AML-193 (cell line): Measurements from ENCODE around the gene MAGI2.
A peak's percentile ranks its signal among the peaks of the same experiment; 100 is the strongest.
"Not testable (repeated sequence)": the region's sequence is repeated elsewhere in the genome, so short reads cannot be mapped to it uniquely, and the experiment has no call there.

ENCODE experiments used
- DNase-seq, 2 experiments: peaks; one replicate each; lab custom pipeline; 2025; lab: John Stamatoyannopoulos, UW

Gene MAGI2

GRCh38 chr7:78024591-78024990, 1428.9 kb downstream of the MAGI2 start:
- DNase-seq: no peak

DNA sequence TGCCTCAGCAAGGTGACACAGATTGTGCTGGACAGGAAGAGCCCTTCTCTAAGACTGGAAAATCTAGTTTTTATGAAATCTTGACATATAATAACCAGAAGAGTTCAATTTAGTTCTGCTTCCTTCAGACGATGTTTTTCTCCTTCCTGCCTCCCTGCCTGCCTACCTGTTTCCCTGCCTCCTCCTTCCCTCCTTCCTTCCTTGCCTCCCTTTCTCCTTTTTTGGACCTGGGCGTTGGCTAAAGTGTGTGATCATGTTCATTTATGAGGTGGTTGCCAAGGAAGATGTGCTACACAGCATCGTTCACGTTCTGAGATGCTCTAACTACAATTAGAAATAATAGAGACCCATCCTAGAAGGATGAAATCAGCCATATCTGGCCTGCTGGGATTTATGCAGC, 1430.3 kb downstream of the MAGI2 start:
- DNase-seq: no peak

- DNase-seq: no peak
Measured at GRCh38 chr7:78022165-78022564, 1431.3 kb downstream of the MAGI2 start.

DNA sequence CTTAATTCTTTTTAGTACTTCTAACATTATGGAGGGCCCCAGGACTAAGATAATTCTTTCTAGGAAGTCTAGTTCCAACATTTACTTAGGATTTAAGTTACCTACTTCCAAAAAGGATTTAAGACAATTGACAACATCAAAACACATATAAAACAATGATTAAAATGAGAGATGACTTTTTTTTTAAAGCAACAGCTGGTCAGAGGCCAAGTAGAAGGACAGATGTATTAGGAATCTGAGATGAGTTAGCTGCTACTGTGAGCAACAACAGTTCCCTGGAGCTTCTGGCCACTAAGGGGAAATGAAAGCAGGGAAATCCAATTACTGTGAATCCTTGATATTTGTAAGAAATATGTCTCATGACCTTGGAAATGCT, 1432.6 kb downstream of the MAGI2 start:
- no peak for DNase-seq

DNA sequence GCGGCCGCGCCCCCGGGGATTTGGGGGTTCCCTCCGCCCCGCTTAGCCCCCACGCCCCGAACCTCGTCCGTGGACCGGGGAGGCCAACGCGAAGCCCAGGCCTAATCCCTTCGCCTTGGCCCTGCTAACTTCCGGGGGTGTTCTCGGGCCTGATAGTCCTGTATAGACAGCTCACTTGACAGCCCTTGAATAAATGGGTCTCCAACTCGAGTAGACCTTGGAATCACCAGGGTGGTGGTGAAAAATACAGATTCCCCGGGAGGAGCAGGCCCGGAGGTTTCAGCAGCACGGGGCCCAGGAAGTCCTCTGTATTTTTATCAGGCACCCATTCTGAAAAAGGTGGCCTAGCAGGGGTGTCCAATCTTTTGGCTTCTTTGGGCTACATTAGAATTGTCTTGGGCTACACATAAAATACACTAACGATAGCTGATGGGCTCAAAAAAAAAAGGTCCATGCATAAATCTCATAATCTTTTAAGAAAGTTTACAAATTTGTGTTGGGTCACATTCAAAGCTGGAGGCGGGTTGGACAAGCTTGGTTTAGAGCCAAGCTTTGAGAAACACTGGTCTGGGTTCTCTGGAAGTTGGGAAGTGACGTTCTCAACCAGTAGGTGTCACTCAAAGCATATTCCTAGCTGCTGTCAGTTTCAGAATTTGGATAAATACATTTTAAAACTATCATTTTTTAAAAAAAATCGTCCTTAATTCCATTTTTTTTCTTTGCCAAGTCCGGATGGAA, 1433.2 kb downstream of the MAGI2 start:
- peak; percentile 19 to 30 for DNase-seq

GRCh38 chr7:78019447-78020135, 1433.9 kb downstream of the MAGI2 start:
- no peak for DNase-seq

DNA sequence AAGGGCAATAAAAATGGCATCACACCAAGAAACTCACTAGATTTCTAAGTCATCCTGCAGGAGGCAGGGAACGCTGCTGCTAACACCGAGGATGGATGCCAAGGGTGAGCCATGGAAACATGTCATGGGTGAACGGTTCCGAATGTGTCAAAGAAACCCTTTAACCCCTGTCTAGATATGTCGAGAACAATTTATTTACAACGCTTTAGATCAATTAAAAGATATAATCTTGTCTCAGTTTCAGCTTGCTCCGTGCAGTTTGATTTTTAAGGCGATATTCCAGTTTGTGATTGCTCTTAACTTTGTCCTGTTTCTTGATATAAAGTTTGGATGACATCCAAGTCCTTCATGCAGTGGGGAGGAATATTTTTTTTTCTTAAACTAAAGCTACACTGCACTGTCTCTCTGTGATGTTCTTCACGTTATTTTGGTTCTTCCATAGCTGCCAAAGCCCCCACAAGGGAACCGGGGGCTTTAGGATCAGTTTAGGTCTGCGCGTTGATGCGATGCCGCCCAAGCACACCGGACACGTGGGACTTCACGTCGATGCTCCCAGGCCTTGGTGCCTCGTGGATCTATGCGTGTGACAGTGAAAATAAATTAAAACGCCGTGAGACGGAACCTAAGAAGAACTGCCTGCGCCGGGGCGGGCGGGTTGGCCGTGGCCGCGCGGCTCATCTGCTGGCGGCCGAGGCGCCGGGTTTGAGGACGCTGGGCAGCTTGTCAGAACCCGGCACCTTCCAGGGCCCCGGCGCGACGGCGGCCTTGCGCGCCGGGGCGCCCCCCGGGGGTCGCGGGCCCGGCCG, 1434.6 kb downstream of the MAGI2 start:
- no peak for DNase-seq

GRCh38 chr7:78017591-78018100, 1435.8 kb downstream of the MAGI2 start:
- DNase-seq: no peak

- no peak for DNase-seq
Measured at GRCh38 chr7:78015574-78016260, 1437.8 kb downstream of the MAGI2 start.

DNA sequence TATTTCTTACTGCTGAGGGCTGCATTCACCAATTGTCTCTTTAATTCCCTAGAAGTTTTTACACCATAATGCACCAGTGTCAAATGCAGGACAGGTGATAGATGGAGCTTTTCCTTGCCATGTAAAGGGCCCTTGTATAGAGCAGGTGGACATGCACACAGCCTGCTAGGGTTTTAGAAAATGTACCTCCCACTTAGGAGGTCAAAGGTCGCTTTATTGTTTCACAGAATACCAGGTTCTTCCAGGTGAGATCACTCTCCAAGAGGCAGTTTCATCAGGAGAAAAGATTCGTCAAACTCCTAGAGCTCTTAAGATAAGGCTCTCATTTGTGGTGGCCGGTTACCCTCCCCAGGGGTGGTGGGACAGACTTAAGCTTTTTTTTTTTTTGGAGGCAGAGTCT, 1439.1 kb downstream of the MAGI2 start:
- DNase-seq: no peak

GRCh38 chr7:78013386-78013785, 1440.1 kb downstream of the MAGI2 start:
- DNase-seq: no peak

GRCh38 chr7:78011642-78012041, 1441.8 kb downstream of the MAGI2 start:
- DNase-seq: no peak

GRCh38 chr7:78007231-78007630, 1446.2 kb downstream of the MAGI2 start:
- DNase-seq: no peak

DNA sequence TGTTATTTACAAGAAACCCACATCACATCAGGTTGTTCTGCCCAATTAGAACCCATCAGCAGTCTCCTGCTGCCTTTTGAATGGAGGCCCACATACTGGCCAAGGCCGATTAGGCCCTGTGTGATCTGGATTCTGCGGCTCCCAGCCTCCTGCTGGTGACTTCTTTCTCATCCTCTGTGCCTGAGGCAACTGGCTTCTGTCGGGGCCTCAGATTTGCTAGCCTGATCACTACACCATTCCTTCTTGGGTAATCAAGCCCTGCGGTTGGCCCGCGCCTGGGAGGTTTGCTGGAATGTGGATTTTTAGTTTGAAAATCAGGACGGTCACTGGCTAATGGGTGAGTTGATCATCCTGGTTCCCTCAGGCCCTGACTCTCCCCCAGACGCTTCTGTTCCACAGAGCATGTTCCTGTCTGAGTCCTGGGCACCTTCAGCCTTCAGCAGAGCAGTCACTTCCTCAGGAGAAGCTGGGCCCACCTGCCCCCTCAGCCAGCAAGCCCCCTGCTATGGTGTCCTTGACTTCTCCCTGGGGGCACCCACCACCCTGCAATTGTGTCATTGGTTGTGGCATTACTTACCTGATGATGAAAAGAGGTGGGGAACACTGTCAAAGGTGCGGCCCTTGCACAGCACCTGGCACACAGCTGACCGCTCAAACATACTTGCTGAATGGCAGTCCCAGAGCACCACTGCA, 1447.3 kb downstream of the MAGI2 start:
- no peak for DNase-seq

DNA sequence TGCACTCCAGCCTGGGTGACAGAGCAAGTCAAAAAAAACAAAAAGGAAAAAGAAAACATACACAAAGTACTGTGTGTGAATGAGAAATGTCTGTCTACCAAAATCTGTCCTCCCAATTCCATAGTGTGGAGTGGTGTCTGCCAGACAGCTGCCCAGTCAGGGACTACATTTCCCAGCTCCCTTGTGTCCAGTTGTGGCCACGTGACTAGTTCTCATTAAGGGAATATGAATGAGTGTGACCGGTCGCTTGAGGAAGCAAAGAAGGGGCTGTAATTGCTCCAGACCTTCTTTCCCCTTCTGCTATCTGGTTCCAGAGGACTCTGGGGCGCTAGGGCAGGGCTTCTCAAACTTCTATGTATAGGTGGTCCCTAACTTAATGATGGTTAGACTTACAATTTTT, 1450.8 kb downstream of the MAGI2 start:
- DNase-seq: no peak

- DNase-seq: no peak
Measured at GRCh38 chr7:78002021-78002420, 1451.4 kb downstream of the MAGI2 start.

DNA sequence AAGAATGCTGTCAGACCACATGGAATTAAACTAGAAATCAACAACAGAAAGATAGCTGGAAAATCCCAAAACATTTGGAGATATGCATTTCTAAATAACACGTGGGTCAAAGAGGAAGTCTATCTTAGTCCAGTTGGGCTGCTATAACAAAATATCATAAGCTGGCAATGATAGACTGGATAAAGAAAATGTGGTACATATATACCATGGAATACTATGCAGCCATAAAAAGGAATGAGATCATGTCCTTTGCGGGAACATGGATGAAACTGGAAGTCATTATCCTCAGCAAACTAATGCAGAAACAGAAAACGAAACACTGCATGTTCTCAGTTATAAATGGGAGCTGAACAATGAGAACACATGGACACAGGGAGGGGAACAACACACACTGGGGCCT, 1454.3 kb downstream of the MAGI2 start:
- not testable (repeated sequence) for DNase-seq

DNA sequence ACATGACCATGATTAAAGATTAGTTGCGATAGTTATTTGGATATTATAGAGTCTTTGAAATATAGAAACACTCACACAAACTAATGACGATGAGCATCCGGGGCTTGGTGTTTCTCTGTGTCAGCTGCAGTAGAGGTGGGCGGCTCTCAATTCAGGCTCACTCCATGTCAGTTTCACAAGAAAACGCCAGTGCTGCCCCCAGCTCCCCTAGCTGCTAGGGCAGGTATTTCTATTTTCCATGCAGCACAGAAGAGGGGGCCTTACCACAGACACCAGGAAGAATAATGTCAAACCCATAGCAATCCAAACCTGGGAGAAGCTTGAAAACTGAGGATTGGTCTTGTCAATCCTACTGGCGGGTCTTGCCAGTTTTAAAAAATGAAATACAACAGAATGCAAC, 1457.8 kb downstream of the MAGI2 start:
- no peak for DNase-seq

GRCh38 chr7:77993838-77994237, 1459.6 kb downstream of the MAGI2 start:
- no peak for DNase-seq

- no peak for DNase-seq
Measured at GRCh38 chr7:77991656-77992055, 1461.8 kb downstream of the MAGI2 start.

DNA sequence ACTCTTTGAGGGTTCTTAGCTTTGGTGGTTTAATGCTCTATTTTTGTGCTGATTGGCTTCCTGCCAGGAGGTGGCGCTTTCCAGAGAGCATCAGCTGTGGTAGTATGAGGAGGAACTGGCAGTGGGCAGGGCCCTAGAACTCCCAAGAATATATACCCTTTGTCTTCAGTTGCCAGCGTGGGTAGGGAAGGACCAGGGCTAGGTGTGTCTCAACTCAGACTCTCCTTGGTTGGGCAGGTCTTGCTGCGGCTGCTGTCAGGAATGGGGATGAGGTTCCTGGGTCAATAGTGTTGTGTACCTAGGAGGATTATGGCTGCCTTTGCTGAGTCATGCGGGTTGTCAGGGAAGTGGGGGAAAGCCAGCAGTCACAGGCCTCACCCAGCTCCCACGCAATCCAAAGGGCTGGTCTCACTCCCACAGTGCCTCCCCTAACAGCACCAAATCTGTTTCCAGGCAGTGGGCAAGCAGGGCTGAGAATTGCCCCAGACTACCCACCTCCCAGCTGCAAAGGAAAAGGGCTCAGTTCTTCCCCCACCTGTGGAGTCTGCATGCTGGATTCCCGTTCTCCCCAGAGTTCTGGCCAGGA, 1463.4 kb downstream of the MAGI2 start:
- DNase-seq: peak; percentile 22 to 24
